Measurements from ENCODE around the gene MEF2C. TPM values are rescaled to one million over a fixed set of nuclear protein-coding genes. Genes with fewer than 3 reads are reported as not detected.

MEF2C gene
- total RNA-seq, 1 donor from 2014 or later: 29.6 TPM

DNA sequence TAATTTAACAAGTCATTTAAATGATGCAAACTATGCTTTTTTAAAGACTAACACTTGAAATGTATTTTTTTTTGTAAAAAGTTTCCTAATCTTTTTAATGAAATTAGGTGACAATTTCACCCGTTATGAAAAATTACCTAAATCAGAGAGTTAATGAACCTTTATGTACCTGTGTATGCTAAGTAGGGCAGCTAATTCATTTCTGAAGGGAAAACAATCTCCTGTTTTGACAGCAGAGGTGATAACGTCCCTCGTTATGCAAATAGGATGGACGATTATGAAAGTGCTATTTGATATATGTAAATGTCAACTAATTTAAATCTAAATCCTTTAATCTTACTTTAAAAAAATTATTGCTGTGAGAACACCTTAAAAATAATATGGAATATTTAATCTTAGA is 58.8 kb downstream of the MEF2C start:
- no peaks in the 10 kb centered on the region for H3K9me3 Mint-ChIP-seq (ENCODE audit: low read depth)
- TF ChIP-seq, protein P1, sequence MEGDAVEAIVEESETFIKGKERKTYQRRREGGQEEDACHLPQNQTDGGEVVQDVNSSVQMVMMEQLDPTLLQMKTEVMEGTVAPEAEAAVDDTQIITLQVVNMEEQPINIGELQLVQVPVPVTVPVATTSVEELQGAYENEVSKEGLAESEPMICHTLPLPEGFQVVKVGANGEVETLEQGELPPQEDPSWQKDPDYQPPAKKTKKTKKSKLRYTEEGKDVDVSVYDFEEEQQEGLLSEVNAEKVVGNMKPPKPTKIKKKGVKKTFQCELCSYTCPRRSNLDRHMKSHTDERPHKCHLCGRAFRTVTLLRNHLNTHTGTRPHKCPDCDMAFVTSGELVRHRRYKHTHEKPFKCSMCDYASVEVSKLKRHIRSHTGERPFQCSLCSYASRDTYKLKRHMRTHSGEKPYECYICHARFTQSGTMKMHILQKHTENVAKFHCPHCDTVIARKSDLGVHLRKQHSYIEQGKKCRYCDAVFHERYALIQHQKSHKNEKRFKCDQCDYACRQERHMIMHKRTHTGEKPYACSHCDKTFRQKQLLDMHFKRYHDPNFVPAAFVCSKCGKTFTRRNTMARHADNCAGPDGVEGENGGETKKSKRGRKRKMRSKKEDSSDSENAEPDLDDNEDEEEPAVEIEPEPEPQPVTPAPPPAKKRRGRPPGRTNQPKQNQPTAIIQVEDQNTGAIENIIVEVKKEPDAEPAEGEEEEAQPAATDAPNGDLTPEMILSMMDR (IDR thresholded peaks at IDR 0.05): no peak
- DNase-seq (ENCODE audit: low spot score): no peak
- no peaks in the 10 kb centered on the region for H3K27me3 Mint-ChIP-seq (ENCODE audit: low read depth)
- no peak overlapping the region for H3K27ac Mint-ChIP-seq (ENCODE audit: unreplicated experiment)
- H3K36me3 Mint-ChIP-seq (ENCODE audit: low read depth): peaks cover 6% of the 10 kb centered on the region
- peaks cover 40% of the 10 kb centered on the region for H3K4me1 Mint-ChIP-seq (ENCODE audit: low read depth)
- H3K4me3 Mint-ChIP-seq (ENCODE audit: unreplicated experiment): no peak overlapping the region

DNA sequence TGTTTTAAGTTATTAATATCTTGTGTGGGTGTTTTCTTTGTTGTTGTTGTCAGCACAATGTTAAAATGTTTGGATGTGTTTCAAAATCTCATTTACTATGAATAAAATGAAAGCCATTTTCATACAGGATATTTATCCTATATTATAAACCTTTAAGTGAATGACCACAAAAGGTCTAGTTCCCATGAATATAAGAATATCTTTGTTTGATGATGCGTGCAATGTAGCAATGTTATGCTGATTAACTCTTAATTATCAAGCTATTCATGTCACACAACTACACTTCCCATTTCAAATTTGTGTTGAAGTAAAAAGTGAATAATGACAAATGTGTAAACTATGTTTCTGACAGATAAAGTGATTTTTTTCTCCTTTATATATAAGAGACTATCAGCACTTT is 59.8 kb downstream of the MEF2C start:
- H3K36me3 Mint-ChIP-seq (ENCODE audit: low read depth): peaks cover 8% of the 10 kb centered on the region
- no peak overlapping the region for H3K27ac Mint-ChIP-seq (ENCODE audit: unreplicated experiment)
- no peaks in the 10 kb centered on the region for H3K27me3 Mint-ChIP-seq (ENCODE audit: low read depth)
- no peak overlapping the region for H3K4me3 Mint-ChIP-seq (ENCODE audit: unreplicated experiment)
- no peak for DNase-seq (ENCODE audit: low spot score)
- TF ChIP-seq, protein P1 (IDR thresholded peaks at IDR 0.05): no peak
- no peaks in the 10 kb centered on the region for H3K9me3 Mint-ChIP-seq (ENCODE audit: low read depth)
- H3K4me1 Mint-ChIP-seq (ENCODE audit: low read depth): peaks cover 38% of the 10 kb centered on the region

DNA sequence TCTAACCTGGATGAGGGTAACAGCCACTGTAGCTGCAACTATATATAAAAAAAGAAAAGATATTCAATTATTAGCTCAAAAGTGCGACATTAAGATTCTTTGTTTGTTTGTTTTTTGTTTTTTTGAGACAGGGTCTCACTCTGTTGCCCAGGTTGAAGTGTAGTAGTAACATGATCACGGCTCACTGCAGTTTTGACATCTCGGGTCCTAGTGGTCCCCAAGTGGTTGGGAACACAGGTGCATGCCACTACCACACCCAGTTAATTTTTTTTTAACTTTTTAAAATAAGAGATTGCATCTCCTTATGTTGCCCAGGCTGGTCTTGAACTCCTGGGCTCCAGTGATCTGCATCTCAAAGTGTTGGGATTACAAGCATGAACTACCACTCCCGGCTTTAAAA is 61.8 kb downstream of the MEF2C start:
- H3K4me1 Mint-ChIP-seq (ENCODE audit: low read depth): peaks cover 18% of the 10 kb centered on the region
- no peak overlapping the region for H3K27ac Mint-ChIP-seq (ENCODE audit: unreplicated experiment)
- no peak overlapping the region for H3K4me3 Mint-ChIP-seq (ENCODE audit: unreplicated experiment)
- H3K36me3 Mint-ChIP-seq (ENCODE audit: low read depth): peaks cover 8% of the 10 kb centered on the region
- DNase-seq (ENCODE audit: low spot score): no peak
- H3K27me3 Mint-ChIP-seq (ENCODE audit: low read depth): no peaks in the 10 kb centered on the region
- TF ChIP-seq, protein P1 (IDR thresholded peaks at IDR 0.05): no peak
- no peaks in the 10 kb centered on the region for H3K9me3 Mint-ChIP-seq (ENCODE audit: low read depth)

DNA sequence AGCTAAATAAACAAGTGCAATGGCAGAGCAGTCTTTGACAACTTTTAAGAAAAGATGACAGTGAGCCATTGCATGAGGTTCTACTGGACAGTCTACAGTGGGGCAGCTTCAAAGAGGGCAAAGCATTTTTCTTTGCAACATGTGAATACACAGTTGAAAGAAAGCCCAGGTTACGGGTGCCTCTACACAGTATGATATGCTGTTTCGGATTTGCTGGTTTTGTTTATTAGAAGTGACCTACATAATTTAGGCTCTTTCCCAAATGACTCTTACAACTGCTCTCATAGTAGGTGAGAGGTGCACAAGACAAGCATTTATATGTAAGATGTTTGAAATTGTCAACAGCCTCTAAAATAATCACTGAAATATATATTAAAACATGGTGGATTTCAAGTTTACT is 62.4 kb downstream of the MEF2C start:
- no peaks in the 10 kb centered on the region for H3K27me3 Mint-ChIP-seq (ENCODE audit: low read depth)

DNA sequence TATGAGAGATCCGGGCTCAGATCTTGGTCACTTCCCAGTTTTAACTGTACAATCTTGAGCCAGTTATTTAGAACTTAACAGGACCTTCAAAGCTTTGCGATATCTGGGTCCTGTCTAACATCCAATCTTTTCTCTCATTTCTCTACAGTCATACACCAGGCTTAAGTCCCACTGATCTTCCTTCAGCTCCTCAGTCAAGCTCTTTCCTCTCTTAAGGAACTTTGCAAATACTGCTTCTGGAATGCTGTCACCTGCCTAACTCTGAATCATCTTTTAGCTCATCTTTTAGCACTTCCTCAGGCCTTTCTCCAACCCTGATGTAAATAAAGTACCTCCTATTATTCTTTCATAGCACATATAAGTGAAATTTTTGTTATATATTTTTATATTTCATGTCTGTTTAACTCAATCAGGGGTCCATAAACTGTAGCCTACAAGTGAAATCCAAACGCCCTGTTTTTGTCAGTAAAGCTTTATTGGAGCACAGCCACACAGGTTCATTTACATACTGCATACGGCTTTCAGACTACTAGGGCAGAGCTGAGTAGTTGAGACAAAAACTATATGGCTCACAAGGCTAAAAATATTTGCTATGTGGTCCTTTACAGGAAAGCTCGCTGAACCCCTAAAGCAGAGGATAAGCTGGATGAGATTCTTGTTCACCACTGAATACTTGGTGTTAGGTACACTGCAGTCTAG is 63.5 kb downstream of the MEF2C start:
- no peak overlapping the region for H3K27ac Mint-ChIP-seq (ENCODE audit: unreplicated experiment)
- TF ChIP-seq, protein P1 (IDR thresholded peaks at IDR 0.05): no peak
- peaks cover 8% of the 10 kb centered on the region for H3K36me3 Mint-ChIP-seq (ENCODE audit: low read depth)

More for the DNA sequence above, 62.4 kb downstream of the MEF2C start:
- Mint-ChIP-seq H3K27ac (ENCODE audit: unreplicated experiment) (no peak overlapping the region), H3K4me1 (ENCODE audit: low read depth) (peaks cover 17% of the 10 kb centered on the region), H3K9me3 (ENCODE audit: low read depth) (no peaks in the 10 kb centered on the region), H3K36me3 (ENCODE audit: low read depth) (peaks cover 8% of the 10 kb centered on the region), H3K4me3 (ENCODE audit: unreplicated experiment) (no peak overlapping the region)
- TF ChIP-seq, protein P1 (IDR thresholded peaks at IDR 0.05): no peak
- DNase-seq (ENCODE audit: low spot score): no peak

More for the DNA sequence above, 63.5 kb downstream of the MEF2C start:
- no peak overlapping the region for H3K4me3 Mint-ChIP-seq (ENCODE audit: unreplicated experiment)
- DNase-seq (ENCODE audit: low spot score): no peak
- H3K27me3 Mint-ChIP-seq (ENCODE audit: low read depth): no peaks in the 10 kb centered on the region
- H3K4me1 Mint-ChIP-seq (ENCODE audit: low read depth): peaks cover 5% of the 10 kb centered on the region
- H3K9me3 Mint-ChIP-seq (ENCODE audit: low read depth): no peaks in the 10 kb centered on the region

Measured in chondrocyte (in vitro differentiated cells).